ENCODE data around the gene ADAMTS17.

The ADAMTS17 gene

DNA sequence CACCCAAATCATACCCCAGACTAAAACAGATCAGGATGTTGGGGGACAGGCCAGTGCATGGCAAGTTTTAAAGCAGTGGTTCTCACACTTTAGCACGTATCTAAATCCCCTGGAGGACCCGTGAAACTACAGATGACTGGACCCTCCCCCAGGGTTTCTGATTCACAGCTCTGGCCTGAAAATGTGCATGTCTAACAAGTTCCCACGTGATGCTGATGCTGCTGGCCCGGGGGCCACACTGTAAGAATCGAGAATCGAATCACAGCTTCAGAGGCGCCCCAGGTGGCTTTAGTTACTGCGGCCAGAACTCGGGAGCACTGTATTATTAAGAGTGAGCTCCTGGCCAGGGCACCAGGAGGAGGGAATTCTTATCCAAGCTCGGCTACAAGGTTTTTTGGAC is 11.6 kb downstream of the ADAMTS17 start:
- H3K9me2 ChIP-seq (replicated peaks; ENCODE audit: control insufficient read depth, low read length), result no peaks in the 10 kb centered on the region

DNA sequence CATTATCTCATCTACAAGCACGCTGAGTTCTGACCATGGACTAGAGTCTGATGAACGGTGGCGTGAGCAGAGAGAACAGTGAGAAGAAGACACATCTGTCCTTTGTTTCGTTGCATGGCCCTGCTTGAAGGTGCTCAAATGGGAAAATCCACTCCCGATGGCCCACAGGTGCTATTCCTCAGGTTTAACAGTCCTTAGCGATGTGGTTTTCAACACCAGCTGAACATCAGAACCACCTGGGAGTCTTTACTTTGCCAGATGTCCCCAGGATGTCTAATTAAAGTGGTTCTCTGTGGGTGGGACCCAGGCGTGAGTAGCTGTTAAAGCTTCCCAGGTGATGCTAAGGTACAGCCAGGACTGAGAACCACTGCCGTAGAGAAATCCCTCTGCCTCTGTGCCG is 13.0 kb downstream of the ADAMTS17 start:
- H3K36me3 ChIP-seq (ENCODE audit: control insufficient read depth, low read length), result no peaks in the 10 kb centered on the region
- no peak overlapping the region for H3K4me2 ChIP-seq (ENCODE audit: low read length)
- H3K4me3 ChIP-seq (ENCODE audit: low read length), result no peak overlapping the region
- no peaks in the 10 kb centered on the region for H3K9me3 ChIP-seq (ENCODE audit: control insufficient read depth, insufficient read depth, low read length)
- H3F3A ChIP-seq (ENCODE audit: control insufficient read depth, insufficient read depth), result no peaks in the 10 kb centered on the region
- H3K27ac ChIP-seq (ENCODE audit: low read depth, low read length), result no peak overlapping the region
- TF ChIP-seq EZH2phosphoT487 (IDR thresholded peaks at IDR 0.05; ENCODE audit: borderline replicate concordance, low read length) (no peak), CTCF (IDR thresholded peaks at IDR 0.05; ENCODE audit: low read depth, low read length, poor library complexity, severe bottlenecking) (no peak)
- H3K4me1 ChIP-seq (ENCODE audit: control insufficient read depth, low read length), result no peaks in the 10 kb centered on the region
- no peaks in the 10 kb centered on the region for H3K27me3 ChIP-seq (ENCODE audit: control insufficient read depth, low read length)
- no peaks in the 10 kb centered on the region for H4K20me1 ChIP-seq (ENCODE audit: control insufficient read depth, insufficient read depth, low read depth, low read length)
- H3K9me2 ChIP-seq (replicated peaks; ENCODE audit: control insufficient read depth, low read length), result no peaks in the 10 kb centered on the region
- H3K79me2 ChIP-seq (ENCODE audit: control insufficient read depth, low read length), result no peaks in the 10 kb centered on the region

More for the DNA sequence above, 11.6 kb downstream of the ADAMTS17 start:
- Histone ChIP-seq H3K36me3 (ENCODE audit: control insufficient read depth, low read length) (no peaks in the 10 kb centered on the region), H3K27me3 (ENCODE audit: control insufficient read depth, low read length) (no peaks in the 10 kb centered on the region), H3K79me2 (ENCODE audit: control insufficient read depth, low read length) (no peaks in the 10 kb centered on the region), H3K4me2 (ENCODE audit: low read length) (no peak overlapping the region), H3K4me3 (ENCODE audit: low read length) (no peak overlapping the region), H3K9me3 (ENCODE audit: control insufficient read depth, insufficient read depth, low read length) (no peaks in the 10 kb centered on the region), H3F3A (ENCODE audit: control insufficient read depth, insufficient read depth) (no peaks in the 10 kb centered on the region), H4K20me1 (ENCODE audit: control insufficient read depth, insufficient read depth, low read depth, low read length) (no peaks in the 10 kb centered on the region), H3K27ac (ENCODE audit: low read depth, low read length) (no peak overlapping the region), H3K4me1 (ENCODE audit: control insufficient read depth, low read length) (no peaks in the 10 kb centered on the region)
- TF ChIP-seq EZH2phosphoT487 (IDR thresholded peaks at IDR 0.05; ENCODE audit: borderline replicate concordance, low read length), result no peak
- no peak for TF ChIP-seq CTCF (IDR thresholded peaks at IDR 0.05; ENCODE audit: low read depth, low read length, poor library complexity, severe bottlenecking)

GRCh38 chr15:100318880-100319279 is 22.9 kb downstream of the ADAMTS17 start:
- Histone ChIP-seq H3F3A (ENCODE audit: control insufficient read depth, insufficient read depth) (no peaks in the 10 kb centered on the region), H3K4me3 (ENCODE audit: low read length) (no peak overlapping the region), H3K27ac (ENCODE audit: low read depth, low read length) (no peak overlapping the region), H3K4me1 (ENCODE audit: control insufficient read depth, low read length) (no peaks in the 10 kb centered on the region), H3K27me3 (ENCODE audit: control insufficient read depth, low read length) (no peaks in the 10 kb centered on the region), H4K20me1 (ENCODE audit: control insufficient read depth, insufficient read depth, low read depth, low read length) (no peaks in the 10 kb centered on the region), H3K9me2 (replicated peaks; ENCODE audit: control insufficient read depth, low read length) (no peaks in the 10 kb centered on the region), H3K79me2 (ENCODE audit: control insufficient read depth, low read length) (no peaks in the 10 kb centered on the region), H3K9me3 (ENCODE audit: control insufficient read depth, insufficient read depth, low read length) (no peaks in the 10 kb centered on the region), H3K36me3 (ENCODE audit: control insufficient read depth, low read length) (no peaks in the 10 kb centered on the region), H3K4me2 (ENCODE audit: low read length) (no peak overlapping the region)
- no peak for TF ChIP-seq EZH2phosphoT487 (IDR thresholded peaks at IDR 0.05; ENCODE audit: borderline replicate concordance, low read length)
- TF ChIP-seq CTCF (IDR thresholded peaks at IDR 0.05; ENCODE audit: low read depth, low read length, poor library complexity, severe bottlenecking), result no peak

Data from DOHH2 (cell line).